SIG-M5 (cell line): ENCODE measurements around the gene PRDM4.
"Not testable (repeated sequence)": the region's sequence is repeated elsewhere in the genome, so short reads cannot be mapped to it uniquely, and the experiment has no call there.

ENCODE experiments used
- DNase-seq: peaks from one replicate; lab custom pipeline; 2025; lab: John Stamatoyannopoulos, UW

The PRDM4 gene

DNA sequence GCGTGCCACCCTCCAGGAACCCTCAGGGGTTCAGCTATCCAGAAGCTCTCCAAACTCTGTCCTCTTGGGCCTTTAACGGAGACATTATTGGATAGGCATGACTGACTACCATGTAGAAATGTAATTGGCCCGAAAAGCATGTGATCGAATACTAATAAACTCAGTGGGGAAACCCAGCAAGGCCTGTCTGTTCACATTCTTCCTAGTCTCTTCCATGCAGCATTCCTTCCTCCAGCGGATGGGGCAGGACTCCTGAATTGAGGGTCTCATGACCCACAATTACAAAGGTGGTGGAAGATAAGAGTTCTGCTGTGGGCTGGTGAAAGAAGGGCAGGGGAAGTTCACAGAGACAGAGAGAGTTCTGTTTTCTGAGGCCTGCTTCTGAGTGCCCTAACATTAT is 6.5 kb upstream of the PRDM4 start:
- no peak for DNase-seq

DNA sequence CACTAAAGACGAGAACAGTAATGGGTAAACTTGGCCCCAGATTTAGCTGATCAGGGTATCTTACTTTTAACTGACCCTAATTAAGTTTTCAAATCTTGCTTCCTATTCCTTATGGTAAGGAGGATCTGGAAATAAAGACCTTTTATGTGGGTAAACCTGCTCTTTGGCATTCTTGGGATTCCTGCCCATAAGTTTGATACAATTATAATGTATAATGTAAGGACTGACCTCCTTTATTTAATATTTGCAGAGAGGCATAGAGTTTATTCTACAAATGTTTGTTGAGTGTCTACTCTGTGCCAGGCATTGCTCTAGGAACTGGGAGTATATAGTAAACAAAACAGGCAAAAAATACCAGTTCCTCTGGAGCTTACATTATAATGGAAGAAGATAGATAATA is 4.4 kb upstream of the PRDM4 start:
- DNase-seq: no peak

DNA sequence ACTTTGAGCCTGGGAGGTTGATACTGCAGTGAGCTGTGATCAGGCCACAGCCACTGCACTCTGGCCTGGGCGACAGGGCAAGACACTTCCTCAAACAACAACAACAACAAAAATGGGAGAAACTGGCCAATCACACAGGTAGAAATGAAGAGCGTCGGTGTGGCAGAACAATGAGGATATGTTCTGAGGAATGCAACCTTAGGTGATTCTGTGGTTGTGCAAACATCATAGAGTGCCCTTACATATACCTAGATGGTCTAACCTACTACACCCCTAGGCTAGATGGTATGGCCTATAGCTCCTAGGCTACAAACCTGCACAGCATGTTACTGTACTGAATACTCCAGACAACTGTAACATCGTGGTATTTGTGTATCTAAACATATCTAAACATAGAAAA is 3.7 kb upstream of the PRDM4 start:
- no peak for DNase-seq

DNA sequence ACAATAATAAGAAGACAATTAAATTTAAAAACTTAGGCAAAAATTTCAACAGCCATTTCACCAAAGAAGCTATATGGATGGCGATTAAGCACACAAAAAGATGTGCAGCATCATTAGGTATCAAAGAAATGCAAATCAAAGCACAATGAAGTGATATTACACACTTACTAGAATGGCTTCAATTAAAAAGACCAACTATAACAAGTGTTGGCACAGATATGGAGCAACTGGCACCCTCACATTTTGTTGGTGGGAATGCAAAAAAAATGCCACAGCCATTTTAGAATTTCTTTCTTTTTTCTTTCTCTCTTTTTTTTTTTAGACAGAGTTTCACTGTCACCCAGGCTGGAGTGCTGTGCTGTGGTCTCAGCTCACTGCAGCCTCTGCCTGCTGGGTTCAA is 1.9 kb upstream of the PRDM4 start:
- DNase-seq: no peak

DNA sequence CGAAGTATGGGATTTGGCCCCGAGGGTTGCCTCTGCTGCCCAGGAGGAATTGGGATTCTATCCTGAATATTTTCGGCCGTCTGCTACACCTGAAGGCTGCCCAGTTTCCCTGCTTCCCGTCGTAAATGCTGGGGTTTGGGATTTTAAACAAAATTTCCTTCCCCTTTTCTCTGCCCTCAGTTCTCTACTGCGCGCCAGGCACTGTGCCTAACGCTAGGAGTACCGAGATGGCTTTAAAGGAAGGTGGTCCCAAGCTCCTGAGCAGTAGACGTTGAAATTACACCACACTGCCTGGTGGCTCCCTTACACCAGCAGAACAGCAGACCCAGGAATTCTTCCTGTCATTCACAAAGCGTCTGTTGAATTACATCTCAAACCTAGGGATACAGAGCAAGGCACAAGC is 566 bp upstream of the PRDM4 start:
- no peak for DNase-seq

DNA sequence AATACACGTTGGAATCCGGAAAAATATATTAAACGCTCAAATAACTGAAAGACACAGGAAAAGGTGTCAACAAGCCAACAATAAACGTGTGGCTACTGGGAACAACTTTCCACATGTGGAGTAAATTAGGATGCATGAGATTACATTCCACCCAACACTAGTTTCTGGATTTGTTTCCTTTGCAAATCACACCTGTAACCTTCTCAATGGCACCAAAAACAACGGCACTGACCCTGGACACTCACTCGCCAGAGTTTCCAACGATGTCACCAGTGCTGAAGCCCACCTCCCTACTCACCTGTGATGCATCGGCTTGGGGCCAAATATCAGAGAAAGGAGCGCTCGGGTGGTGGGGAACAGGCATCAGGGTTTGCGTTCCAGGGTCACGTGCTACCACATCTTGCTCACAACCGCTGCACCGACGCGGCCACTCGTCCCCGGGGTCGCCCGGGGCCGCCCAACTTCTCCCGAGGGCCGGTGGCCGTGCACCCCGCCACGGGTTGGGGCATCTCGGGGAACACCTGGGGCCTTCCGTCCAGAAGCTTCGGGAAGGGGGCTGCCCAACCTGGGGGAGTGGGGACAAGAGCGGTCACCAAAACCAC is 629 bp downstream of the PRDM4 start:
- DNase-seq: no peak

DNA sequence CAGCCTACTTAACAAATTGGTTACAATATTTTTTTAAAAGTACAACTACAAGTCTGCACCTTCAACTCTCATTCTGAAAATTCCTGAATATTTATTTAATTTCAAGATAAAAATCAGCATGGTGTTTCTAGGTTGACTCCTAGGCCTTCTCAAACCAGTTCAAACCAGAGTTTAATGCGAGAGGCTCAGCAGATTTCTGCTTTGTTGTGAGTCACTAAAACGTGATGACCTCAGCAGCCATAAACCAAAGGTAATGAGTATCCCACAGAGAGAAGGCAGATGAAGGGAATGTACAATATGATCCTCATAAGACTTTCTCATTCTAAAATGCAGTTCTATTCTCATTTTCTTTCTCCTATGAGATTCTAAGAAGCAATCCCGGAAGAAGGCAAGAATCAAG is 1.5 kb downstream of the PRDM4 start:
- DNase-seq: no peak

DNA sequence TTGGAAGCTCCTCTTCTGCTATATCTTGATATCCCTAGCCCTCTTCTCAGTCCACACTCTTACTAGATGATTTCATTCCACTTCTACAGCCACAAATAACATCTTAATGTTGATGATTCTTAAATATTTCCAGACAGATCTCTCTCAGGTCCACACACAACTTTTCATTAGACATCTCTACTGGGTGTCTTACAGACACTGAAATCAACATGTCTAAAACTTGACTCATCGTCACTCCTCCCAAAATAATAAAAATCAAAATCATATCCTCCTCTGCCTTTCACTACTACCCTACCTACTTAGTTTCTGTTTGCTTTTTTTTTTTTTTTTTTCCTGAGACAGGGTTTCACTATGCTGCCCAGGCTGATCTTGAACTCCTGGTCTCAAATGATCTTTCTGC is 11.9 kb downstream of the PRDM4 start:
- DNase-seq: no peak

DNA sequence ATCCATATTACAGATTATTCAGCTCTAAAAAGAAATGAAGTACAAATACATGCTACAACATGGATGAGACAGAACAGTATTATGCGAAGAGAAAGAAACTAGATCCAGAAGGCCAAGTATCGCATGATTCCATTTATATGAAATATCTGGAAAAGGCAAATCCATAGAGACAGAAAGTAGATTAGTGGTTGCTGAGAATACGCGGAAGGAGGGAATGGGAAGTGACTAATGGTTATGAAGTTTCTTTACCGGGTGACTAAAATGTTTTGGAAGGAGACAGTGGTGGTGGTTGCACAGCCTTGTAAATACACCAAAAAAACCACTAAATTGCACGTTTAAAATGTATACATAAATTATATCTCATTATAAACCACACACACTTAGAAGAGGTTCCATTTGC is 12.5 kb downstream of the PRDM4 start:
- DNase-seq: no peak

DNA sequence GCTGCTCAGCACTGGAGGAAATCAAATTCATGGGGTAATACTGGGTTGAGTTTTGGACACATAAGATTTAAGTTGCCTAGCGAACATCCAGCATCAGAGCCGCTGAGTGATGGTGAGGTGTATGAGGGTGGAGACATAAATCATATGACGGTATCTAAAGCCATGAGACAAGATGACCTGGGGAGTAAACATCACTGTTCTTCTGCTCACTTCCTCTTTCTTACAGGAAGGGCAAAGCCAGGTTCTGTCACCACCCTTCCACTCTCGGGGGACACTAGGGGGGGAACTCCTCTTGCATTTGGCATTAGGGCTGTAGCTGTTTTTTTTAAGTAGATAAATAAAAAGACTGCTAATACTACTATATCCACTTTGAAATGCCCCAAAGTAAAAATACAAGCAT is 24.0 kb downstream of the PRDM4 start:
- DNase-seq: no peak

DNA sequence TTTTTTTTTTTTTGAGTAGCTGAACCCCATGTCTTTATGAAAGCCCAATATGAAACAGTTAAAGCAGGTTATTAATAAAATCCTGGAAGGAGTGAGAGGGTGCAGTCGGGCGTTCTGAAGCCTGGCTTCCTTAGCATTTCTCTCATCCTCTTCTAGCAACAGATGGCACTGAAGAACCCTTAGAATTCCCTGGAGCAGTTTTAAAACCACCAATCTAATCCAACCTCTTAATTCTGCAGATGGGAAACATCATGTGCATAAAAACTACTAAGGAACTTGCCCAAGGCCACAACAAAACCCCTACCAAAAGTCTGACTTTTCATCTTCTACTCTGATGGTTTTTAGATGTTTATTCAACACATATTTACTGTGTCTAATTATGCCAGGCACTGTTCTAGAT is 25.2 kb downstream of the PRDM4 start:
- no peak for DNase-seq

DNA sequence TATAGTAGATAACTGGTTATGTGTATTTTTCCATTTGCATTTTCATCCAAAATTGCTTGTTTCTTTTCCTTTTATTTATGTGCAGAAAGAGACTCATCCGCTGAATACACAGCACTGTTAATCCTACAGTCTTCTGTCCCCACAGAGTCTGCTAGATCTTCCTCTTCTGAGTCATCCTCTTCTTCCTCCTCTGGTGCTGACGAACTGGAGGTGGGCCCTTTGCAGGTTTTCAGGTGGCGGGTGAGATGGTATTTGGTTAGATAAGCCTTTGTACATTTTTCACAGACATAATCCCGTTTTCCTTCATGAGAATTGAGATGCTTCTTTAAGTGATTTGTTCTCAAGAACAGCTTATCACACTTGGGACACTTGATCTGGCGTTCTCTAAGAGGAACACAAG is 26.8 kb downstream of the PRDM4 start:
- no peak for DNase-seq

DNA sequence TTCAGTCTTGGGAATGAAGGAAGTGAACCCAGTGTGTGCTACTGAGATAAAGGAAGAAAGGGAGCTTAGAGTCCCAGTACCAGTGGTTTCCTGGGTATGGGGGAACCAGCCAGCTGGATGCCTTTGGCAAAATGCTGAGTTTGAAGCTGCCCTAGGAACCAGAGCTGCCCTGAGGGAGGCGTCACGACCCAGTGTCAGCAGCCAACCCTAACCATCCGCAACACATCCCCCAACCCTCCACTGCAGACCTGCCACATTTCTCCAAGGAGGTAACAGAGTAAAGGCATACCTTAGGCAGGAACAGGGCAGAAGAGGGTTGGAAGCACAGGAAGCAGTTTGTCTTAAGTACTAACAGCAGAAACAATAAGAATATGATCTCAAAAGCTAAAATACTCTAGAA is 28.6 kb downstream of the PRDM4 start:
- no peak for DNase-seq

DNA sequence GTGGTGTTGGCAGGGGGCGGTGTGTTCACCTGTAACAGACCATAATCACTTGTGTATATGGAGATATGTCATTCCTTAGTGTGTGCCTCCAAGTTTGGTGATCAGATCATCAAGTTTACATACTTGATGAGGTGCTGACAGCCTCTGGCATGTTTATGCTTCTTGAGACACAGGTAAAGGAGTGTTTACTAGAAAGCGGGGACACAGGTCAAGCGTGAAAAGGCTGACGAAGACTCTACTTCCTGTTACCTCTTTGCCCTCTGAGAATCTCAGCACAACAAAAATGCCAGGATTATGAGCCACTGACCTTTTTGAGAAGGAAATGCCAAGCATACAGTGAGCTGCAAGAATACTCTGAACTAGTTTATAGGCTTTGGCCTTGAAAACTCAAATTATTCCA is 29.6 kb downstream of the PRDM4 start:
- DNase-seq: no peak

DNA sequence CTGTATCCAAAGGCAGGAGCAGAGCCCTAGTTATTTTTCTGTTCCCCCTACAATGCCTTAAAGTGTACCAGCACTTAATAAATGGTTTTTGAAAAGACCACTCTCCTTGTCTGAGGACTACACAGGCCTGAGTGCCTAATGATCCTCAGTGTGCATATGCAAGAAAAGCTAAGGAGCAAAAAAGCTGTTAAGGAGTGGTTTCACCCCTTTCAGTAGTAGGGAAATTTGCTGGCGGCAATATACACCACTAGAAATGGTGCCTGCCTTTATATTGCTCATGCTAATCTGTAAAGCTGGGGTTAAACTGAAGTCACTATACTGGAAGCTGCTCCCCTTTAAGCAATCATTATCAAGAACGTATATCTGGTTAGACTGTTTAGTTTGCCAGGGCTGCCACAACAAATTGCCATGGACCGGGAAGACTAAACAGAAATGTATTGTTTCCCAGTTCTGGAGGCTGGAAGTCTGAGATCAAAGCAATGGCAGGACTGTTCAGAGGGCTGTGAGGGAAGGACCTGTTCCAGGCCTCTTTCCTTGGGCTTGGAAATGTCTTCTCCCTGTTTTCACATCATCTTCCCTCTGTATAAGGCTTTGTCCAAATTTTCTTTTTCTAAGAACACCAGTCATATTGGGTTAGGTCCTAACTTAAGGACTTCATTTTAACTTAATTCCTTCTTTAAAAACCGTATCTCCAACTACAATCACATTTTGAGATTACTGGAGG is 30.2 kb downstream of the PRDM4 start:
- DNase-seq: no peak

DNA sequence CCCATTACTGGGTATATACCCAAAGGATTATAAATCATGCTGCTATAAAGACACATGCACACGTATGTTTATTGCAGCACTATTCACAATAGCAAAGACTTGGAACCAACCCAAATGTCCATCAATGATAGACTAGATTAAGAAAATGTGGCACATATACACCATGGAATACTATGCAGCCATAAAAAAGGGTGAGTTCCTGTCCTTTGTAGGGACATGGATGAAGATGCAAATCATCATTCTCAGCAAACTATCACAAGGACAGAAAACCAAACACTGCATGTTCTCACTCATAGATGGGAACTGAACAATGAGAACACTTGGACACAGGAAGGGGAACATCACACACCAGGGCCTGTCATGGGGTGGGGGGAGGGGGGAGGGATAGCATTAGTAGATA is 33.2 kb downstream of the PRDM4 start:
- not testable (repeated sequence) for DNase-seq

DNA sequence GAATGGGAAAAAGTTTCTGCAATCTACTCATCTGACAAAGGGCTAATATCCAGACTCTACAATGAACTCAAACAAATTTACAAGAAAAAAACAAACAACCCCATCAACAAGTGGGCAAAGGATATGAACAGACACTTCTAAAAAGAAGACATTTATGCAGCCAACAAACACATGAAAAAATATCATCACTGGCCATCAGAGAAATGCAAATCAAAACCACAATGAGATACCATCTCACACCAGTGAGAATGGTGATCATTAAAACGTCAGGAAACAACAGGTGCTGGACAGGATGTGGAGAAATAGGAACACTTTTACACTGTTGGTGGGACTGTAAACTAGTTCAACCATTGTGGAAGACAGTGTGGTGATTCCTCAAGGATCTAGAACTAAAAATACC is 33.6 kb downstream of the PRDM4 start:
- not testable (repeated sequence) for DNase-seq

DNA sequence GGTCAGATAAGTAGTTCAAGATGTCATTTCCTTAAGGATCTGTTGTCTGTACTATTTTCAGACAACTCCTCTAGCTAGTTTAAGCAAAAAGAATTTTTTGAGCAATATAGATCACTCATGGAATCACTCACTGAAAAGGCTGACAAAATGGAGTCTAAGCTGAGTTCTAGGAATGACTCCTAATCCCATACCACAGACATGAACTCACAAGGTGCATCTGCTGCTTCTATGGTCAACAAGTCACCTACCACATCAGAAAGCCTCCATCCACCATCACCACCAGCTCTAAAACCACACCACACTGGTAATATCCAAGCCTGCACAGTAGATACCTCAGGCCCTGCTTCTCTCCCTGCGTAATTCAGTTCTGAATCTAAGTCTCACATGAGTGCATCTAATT is 42.3 kb downstream of the PRDM4 start:
- DNase-seq: no peak

DNA sequence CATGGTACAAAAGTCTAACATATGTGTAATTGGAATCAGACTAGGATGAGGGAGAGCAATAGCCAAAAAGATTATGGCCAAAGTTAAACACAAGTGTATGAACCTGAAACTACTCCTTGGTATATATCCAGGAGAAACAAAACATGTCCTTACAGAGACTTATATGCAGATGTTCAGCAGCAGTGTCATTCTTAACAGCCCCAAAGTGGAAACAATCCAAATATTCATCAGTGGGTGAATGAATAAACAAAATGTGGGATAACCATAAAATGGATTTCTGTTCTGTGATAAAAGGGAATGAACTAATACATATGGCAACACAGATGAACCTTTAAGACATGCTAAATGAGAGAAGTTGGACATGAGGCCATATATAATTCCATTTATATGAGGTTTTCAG is 45.2 kb downstream of the PRDM4 start:
- DNase-seq: no peak

DNA sequence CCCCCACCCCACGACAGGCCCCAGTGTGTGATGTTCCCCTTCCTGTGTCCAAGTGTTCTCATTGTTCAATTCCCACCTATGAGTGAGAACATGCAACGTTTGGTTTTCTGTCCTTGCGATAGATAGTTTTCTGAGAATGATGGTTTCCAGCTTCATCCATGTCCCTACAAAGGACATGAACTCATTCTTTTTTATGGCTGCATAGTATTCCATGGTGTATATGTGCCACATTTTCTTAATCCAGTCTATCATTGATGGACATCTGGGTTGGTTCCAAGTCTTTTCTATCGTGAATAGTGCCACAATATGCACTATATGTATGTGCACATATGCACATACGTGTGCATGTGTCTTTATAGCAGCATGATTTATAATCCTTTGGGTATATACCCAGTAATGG is 55.4 kb downstream of the PRDM4 start:
- DNase-seq: not testable (repeated sequence)

DNA sequence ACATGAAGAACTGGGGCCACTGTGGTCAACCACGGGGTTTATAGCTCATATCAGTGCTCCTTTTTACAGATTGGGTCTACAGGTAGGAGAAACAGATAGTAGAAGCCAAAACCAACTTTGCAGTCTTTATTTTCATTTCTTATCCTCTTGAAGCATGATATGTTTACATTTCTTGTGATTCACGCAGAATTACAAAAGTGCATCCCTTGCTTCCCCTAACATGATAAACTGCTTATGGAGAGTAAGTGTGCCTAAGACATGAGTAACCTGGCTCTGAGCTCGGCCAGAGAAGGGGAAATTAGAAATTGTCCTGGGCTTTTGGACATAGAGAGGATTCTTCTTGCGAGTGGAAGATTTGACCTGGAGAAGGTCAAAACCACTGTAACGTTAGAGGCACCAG is 56.9 kb downstream of the PRDM4 start:
- no peak for DNase-seq

DNA sequence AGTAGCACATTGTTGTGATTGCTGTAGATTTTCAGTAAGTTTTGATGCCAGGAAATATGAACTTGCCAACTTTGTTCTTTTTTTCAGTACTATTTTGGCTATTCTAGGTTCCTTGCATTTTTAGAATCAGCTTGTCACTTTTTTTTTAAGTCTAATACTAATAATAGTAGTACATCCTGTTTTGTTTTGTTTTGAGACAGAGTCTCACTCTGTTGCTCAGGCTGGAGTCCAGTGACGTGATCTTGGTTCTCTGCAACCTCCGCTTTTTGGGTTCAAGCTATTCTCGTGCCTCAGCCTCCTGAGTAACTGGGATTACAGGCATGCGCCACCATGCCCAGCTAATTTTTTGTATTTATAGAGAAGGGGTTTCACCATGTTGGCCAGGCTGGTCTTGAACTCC is 58.8 kb downstream of the PRDM4 start:
- DNase-seq: no peak

DNA sequence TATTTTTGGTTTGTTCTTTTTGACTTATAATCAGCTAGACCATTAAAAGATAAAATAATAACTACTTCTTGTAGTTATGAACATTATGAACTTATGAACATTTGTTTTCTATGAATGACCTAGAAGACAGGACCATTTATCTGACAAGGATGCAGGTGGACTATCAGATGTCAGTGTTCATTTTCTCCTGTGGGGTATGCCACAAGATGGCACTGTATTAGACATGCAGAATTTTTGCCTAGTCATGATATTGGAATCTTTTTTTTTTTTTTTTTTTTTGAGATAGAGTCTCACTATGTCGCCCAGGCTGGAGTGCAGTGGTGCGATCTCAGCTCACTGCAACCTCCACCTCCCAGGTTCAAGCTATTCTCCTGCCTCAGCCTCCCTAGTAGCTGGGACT is 65.2 kb downstream of the PRDM4 start:
- DNase-seq: not testable (repeated sequence)
